Neural crest cell (in vitro differentiated cells): ENCODE measurements around the gene PHTF2. TPM values are rescaled to one million over a fixed set of nuclear protein-coding genes. Genes with fewer than 3 reads are reported as not detected.

Experiments used
- DNase-seq: peaks from one replicate; pipeline ENCODE4 v3.0.0; 2021; ENCODE audit warnings: low read depth, mixed read lengths, low spot score
- H3K27ac Mint-ChIP-seq: one replicate; pipeline ENCODE4 v1.8.0; 2021; ENCODE audit warnings: mild to moderate bottlenecking, mixed read lengths; ENCODE audit not compliant: unreplicated experiment
- H3K27me3 Mint-ChIP-seq: 2 replicates; pipeline ENCODE4 v1.8.0; 2021; ENCODE audit warnings: low read depth, mild to moderate bottlenecking, mixed read lengths
- H3K36me3 Mint-ChIP-seq: 2 replicates; pipeline ENCODE4 v1.8.0; 2021; ENCODE audit warnings: low read depth, mild to moderate bottlenecking, mixed read lengths
- H3K4me1 Mint-ChIP-seq: 2 replicates; pipeline ENCODE4 v1.8.0; 2021; ENCODE audit warnings: mixed read lengths
- H3K4me3 Mint-ChIP-seq: one replicate; pipeline ENCODE4 v1.8.0; 2021; ENCODE audit warnings: mild to moderate bottlenecking, mixed read lengths
- H3K9me3 Mint-ChIP-seq: 2 replicates; pipeline ENCODE4 v1.8.0; 2021; ENCODE audit warnings: mixed read lengths
- CTCF ChIP-seq: fragments of 200-600 bp; sonication (generic); conservative IDR thresholded peaks from 2 replicates; pipeline ENCODE4 v1.5.0; 2021; ENCODE audit warnings: antibody characterized with exemption, mild to moderate bottlenecking
- total RNA-seq: library from RNA; stranded (reverse); gene quantifications from 2 replicates; pipeline ENCODE4 v1.2.1, GENCODE V29; 2021

PHTF2 gene
- total RNA-seq, 1 donor from 2014 or later, result 19.8 TPM

DNA sequence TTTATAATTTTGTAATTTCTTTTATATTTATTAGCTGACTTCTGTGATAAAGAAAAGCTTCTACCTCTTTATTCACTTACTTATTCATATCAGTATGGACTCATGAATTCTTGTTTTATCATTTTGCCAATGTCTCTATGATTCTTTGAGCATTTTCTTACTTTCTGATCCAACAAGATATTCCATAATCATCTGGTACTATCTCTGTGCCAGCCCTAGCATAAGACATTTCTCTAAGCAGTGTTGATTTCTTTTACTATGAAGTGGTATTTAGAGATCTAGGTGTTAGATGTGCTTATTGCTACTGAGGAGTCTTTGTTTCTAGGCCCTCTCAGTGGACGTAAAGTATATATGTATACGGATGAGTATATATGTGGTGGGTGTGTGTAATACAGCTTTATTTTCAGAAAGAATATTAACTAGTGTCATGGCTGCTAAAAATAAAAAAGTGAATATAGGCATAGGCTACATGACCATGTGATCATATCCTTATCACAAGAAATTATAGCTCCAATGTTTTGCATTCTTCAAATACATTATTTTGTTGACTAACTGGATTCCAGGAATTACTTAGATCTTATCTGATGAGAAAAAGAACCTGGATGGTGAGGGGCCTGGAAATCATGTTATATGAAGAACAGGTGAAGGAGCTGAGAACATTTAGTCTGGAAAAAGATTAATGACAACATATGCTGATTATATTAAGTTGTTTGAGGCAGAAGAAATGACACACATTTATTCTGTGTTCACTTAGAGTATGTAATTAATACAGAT, 13.1 kb downstream of the PHTF2 start:
- DNase-seq, result no peak
- H3K36me3 Mint-ChIP-seq, result peaks cover 27% of the 10 kb centered on the region
- no peaks in the 10 kb centered on the region for H3K27me3 Mint-ChIP-seq
- no peak overlapping the region for H3K27ac Mint-ChIP-seq
- H3K9me3 Mint-ChIP-seq, result peaks cover 20% of the 10 kb centered on the region
- peaks cover 3% of the 10 kb centered on the region for H3K4me1 Mint-ChIP-seq
- no peak for TF ChIP-seq CTCF
- no peak overlapping the region for H3K4me3 Mint-ChIP-seq

- peaks cover 19% of the 10 kb centered on the region for H3K9me3 Mint-ChIP-seq
- TF ChIP-seq CTCF, result no peak
- no peak overlapping the region for H3K27ac Mint-ChIP-seq
- H3K27me3 Mint-ChIP-seq, result no peaks in the 10 kb centered on the region
- H3K4me1 Mint-ChIP-seq, result peaks cover 3% of the 10 kb centered on the region
- H3K36me3 Mint-ChIP-seq, result peaks cover 29% of the 10 kb centered on the region
- DNase-seq, result no peak
- no peak overlapping the region for H3K4me3 Mint-ChIP-seq
These were observed 13.7 kb downstream of the PHTF2 start for GRCh38 chr7:77812290-77812685.

DNA sequence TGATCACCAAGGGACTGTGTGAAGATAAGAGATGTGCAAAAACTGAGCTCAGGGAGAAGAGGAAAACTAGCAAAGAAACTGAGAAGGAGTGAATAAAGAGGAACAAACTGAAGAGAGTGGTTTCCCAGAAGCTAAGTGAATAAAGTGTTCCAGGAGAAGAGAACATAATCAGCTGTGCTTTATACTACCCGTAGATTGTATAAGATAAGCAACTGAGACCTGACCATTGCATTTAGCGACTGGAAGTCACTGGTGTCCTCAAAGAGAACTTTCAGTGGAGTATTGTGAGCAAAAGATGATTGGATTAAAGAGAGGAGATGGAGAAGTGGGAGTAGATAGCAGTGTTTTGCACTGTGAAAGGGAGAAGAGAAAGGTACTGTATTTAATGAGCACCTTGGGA, 14.6 kb downstream of the PHTF2 start:
- H3K9me3 Mint-ChIP-seq, result peaks cover 12% of the 10 kb centered on the region
- no peak overlapping the region for H3K27ac Mint-ChIP-seq
- H3K4me1 Mint-ChIP-seq, result peaks cover 3% of the 10 kb centered on the region
- peaks cover 28% of the 10 kb centered on the region for H3K36me3 Mint-ChIP-seq
- H3K4me3 Mint-ChIP-seq, result no peak overlapping the region
- no peak for TF ChIP-seq CTCF
- no peak for DNase-seq
- H3K27me3 Mint-ChIP-seq, result no peaks in the 10 kb centered on the region

GRCh38 chr7:77819021-77819420, 20.4 kb downstream of the PHTF2 start:
- TF ChIP-seq CTCF, result no peak
- H3K4me3 Mint-ChIP-seq, result no peak overlapping the region
- peaks cover 68% of the 10 kb centered on the region for H3K36me3 Mint-ChIP-seq
- peaks cover 27% of the 10 kb centered on the region for H3K9me3 Mint-ChIP-seq
- DNase-seq, result no peak
- H3K27ac Mint-ChIP-seq, result no peak overlapping the region
- H3K4me1 Mint-ChIP-seq, result peaks cover 3% of the 10 kb centered on the region
- no peaks in the 10 kb centered on the region for H3K27me3 Mint-ChIP-seq

DNA sequence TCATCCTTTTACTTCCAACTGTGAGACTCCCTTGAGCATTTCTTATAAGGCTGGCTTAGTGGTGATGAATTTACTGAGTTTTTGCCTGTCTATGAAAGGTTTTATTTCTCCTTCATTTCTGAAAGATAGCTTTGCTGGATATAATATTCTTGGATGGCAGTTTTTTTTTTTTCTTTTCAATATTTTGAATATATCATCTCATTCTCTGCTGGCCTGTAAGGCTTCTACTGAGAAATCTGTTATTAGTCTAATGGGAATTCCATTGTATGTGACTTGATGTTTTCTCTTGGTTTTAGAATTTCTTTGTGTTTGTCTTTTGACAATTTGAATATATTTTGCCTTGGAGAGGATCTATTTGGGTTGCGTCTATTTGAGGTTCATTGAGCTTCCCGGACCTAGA, 22.4 kb downstream of the PHTF2 start:
- Mint-ChIP-seq H3K4me1 (no peaks in the 10 kb centered on the region), H3K27me3 (no peaks in the 10 kb centered on the region), H3K9me3 (peaks cover 36% of the 10 kb centered on the region), H3K27ac (no peak overlapping the region), H3K4me3 (no peak overlapping the region), H3K36me3 (peaks cover 75% of the 10 kb centered on the region)
- no peak for DNase-seq
- no peak for TF ChIP-seq CTCF
